Measurements from ENCODE around the gene MRC2.

DNA sequence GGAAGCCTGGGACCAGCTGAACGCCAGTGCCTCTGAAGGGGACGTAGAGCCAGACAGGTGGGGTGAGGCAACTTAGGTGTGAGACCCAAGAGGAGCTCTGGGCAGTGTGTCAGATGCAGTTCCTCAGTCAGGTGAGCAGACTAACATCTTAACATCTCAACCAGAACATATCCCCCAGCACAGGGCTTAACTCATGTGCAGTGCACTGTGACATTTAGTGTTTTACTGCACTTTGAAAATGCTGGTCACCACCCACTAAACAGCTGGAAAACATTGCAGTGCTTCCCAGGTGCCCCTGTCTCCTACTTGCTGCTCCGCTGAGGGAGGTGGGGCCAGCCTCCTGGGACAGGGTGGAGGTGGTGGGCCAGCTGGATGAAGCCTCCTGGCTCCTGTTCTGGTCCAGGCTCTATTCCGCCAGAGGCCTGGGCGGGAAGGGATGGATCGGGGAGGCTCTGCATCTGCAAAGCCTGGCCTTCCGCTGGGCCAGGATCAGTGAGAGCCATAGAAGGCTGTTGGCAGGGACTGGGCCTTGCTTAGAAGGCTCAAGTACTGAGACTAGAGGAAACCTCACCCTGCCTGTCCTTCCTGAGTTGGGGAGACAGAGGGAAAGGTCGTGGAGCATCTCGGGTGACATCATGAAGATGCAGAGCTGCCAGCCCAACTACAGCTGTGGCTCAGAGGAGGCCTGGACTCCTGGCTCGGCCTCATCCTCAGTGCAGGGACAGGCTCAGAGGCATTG lies 7.9 kb upstream of the MRC2 start:
- TF ChIP-seq CTCF (IDR thresholded peaks at IDR 0.05 in 2 of 3, conservative IDR thresholded peaks at IDR 0.05 in 1 of 3; ENCODE audit: insufficient read depth in 2 of 3, low read depth in 1 of 3, low read length in 3 of 3) (no peak), EHMT2 (IDR thresholded peaks at IDR 0.05) (no peak), HDAC6 (IDR thresholded peaks at IDR 0.05; ENCODE audit: low read depth, low read length) (no peak), MAZ (CRISPR knock-in tag; conservative IDR thresholded peaks at IDR 0.05 in 1 of 2, IDR thresholded peaks at IDR 0.05 in 1 of 2) (no peak), ZNF121 (CRISPR knock-in tag; conservative IDR thresholded peaks at IDR 0.05) (no peak)

Measured in K562 (cell line).